PC-3 (cell line): Measurements from ENCODE around the gene JSRP1. TPM values are rescaled to one million over a fixed set of nuclear protein-coding genes. Genes with fewer than 3 reads are reported as not detected.

Source experiments
- ATAC-seq: fragments of 200-7000 bp; cut with Tn5 transposase; 2 replicates; pipeline ENCODE4 v1.9.1; 2020; ENCODE audit warnings: mild to moderate bottlenecking, moderate library complexity
- BruUV-seq: library from RNA; stranded (reverse); fragments of 400-500 nt; replicated peaks from 2 replicates; lab custom pipeline; 2021; lab: Mats Ljungman, UMichigan
- CTCF ChIA-PET: fragments of 300-600 bp; sonication (Branson Sonifier 250); formaldehyde crosslinking; loops from one replicate; lab custom pipeline; 2022; ENCODE audit warnings: antibody characterized with exemption; lab: Charles Lee
- POLR2A ChIA-PET: fragments of 300-600 bp; sonication (Branson Sonifier 250); formaldehyde crosslinking; loops from one replicate; lab custom pipeline; 2022; ENCODE audit warnings: antibody characterized with exemption; ENCODE audit not compliant: unreplicated experiment; lab: Charles Lee
- DNase-seq: peaks from one replicate; pipeline ENCODE4 v3.0.0-alpha.2; 2015
- H2AFZ ChIP-seq: fragments of 300-600 bp; sonication (generic); 2 replicates; pipeline ENCODE4 v1.6.0; 2016; ENCODE audit warnings: antibody characterized with exemption, low read length
- H3F3A ChIP-seq: fragments of 300-600 bp; sonication (generic); one replicate; pipeline ENCODE4 v1.6.0; 2017; ENCODE audit warnings: antibody characterized with exemption, low read length, control low read depth, mild to moderate bottlenecking; ENCODE audit not compliant: unreplicated experiment
- H3K27ac ChIP-seq: fragments of 300-600 bp; sonication (generic); 2 replicates; pipeline ENCODE4 v1.5.1; 2016; ENCODE audit warnings: mild to moderate bottlenecking, low read length
- H3K27me3 ChIP-seq: fragments of 300-600 bp; sonication (generic); 2 replicates; pipeline ENCODE4 v1.6.1; 2016; ENCODE audit warnings: low read length, mixed read lengths
- H3K36me3 ChIP-seq: fragments of 300-600 bp; sonication (generic); 2 replicates; pipeline ENCODE4 v1.6.1; 2016; ENCODE audit warnings: low read depth, mixed run types, low read length, mixed read lengths
- H3K4me1 ChIP-seq: fragments of 300-600 bp; sonication (generic); 2 replicates; pipeline ENCODE4 v1.5.1; 2016; ENCODE audit warnings: low read length; ENCODE audit not compliant: insufficient read depth
- H3K4me2 ChIP-seq: fragments of 300-600 bp; sonication (generic); 2 replicates; pipeline ENCODE4 v1.6.0; 2016; ENCODE audit warnings: low read length
- H3K4me3 ChIP-seq: fragments of 300-600 bp; sonication (generic); 2 replicates; pipeline ENCODE4 v1.5.1; 2016; ENCODE audit warnings: mild to moderate bottlenecking, low read length, mixed read lengths
- H3K79me2 ChIP-seq: fragments of 300-600 bp; sonication (generic); 2 replicates; pipeline ENCODE4 v1.6.1; 2017; ENCODE audit warnings: low read length, mixed read lengths
- H3K9ac ChIP-seq: fragments of 300-600 bp; sonication (generic); 2 replicates; pipeline ENCODE4 v1.6.0; 2016; ENCODE audit warnings: mild to moderate bottlenecking, low read length
- H3K9me2 ChIP-seq: fragments of 300-600 bp; sonication (generic); replicated peaks from 2 replicates; pipeline ENCODE4 v1.6.1; 2016; ENCODE audit warnings: mixed run types, low read length, mixed read lengths
- H3K9me3 ChIP-seq: fragments of 300-600 bp; sonication (generic); 2 replicates; pipeline ENCODE4 v1.6.1; 2016; ENCODE audit warnings: low read length, mixed read lengths
- H4K20me1 ChIP-seq: fragments of 300-600 bp; sonication (generic); 2 replicates; pipeline ENCODE4 v1.6.1; 2016; ENCODE audit warnings: low read length, mixed read lengths
- CTCF ChIP-seq: fragments of 300-600 bp; sonication (generic); conservative IDR thresholded peaks from 2 replicates; pipeline ENCODE4 v1.5.1; 2017; ENCODE audit warnings: antibody characterized with exemption, low read depth, mild to moderate bottlenecking, low read length
- EZH2 ChIP-seq: fragments of 300-600 bp; sonication (generic); IDR thresholded peaks from one replicate; pipeline ENCODE4 v1.6.1; 2017; ENCODE audit warnings: antibody characterized with exemption, mild to moderate bottlenecking, low read length; ENCODE audit not compliant: unreplicated experiment
- EZH2phosphoT487 ChIP-seq: fragments of 300-600 bp; sonication (generic); IDR thresholded peaks from 2 replicates; pipeline ENCODE4 v1.6.1; 2018; ENCODE audit warnings: mild to moderate bottlenecking, antibody characterized with exemption, low read length, borderline replicate concordance
- intact Hi-C: fragments of 100-400 bp; cut with micrococcal nuclease; formaldehyde crosslinking; loops from 2 replicates; pipeline ENCODE4 v1.9.0; 2023
- total RNA-seq: library from RNA; depleted of rRNA; stranded (reverse); fragments of >200 nt; gene quantifications from 2 replicates; pipeline ENCODE4 v1.2.3, GENCODE V29; 2014

The JSRP1 gene
- total RNA-seq, 1 experiment from 2014 or later = not detected

GRCh38 chr19:2269244-2270156, 13.3 kb upstream of the JSRP1 start:
- peak overlapping the region; percentile 81; the same call in 1 of the 2 replicates for H2AFZ ChIP-seq
- H4K20me1 ChIP-seq = peaks cover 36% of the 10 kb centered on the region
- intact Hi-C loops = loop anchor here (5.0 kb wide), 1 partner anchor 102 kb away; no protein-coding TSS in a partner anchor
- H3K79me2 ChIP-seq = peaks cover 50% of the 10 kb centered on the region
- H3K4me3 ChIP-seq = peak overlapping the region; percentile 99
- H3K36me3 ChIP-seq = peaks cover 10% of the 10 kb centered on the region; the same call in 1 of the 2 replicates
- DNase-seq = peak; percentile 91
- BruUV-seq = no TSS peak
- peaks cover 21% of the 10 kb centered on the region for H3K4me1 ChIP-seq
- peak overlapping the region; percentile 93 for H3K9ac ChIP-seq
- H3K9me3 ChIP-seq = no peaks in the 10 kb centered on the region
- no peak for TF ChIP-seq EZH2
- TF ChIP-seq EZH2phosphoT487 = no peak
- no peak for TF ChIP-seq CTCF
- POLR2A ChIA-PET = interaction anchor here (0.6 kb wide), 1 partner anchor 9 kb away, joined by 3 read pairs; no protein-coding TSS in a partner anchor
- ATAC-seq = peak; percentile 77
- H3K4me2 ChIP-seq = peak overlapping the region; percentile 81
- CTCF ChIA-PET = no interaction called here
- no peaks in the 10 kb centered on the region for H3K27me3 ChIP-seq
- H3K9me2 ChIP-seq = no peaks in the 10 kb centered on the region
- H3F3A ChIP-seq = no peaks in the 10 kb centered on the region
- H3K27ac ChIP-seq = peak overlapping the region; percentile 61; the same call in 1 of the 2 replicates

- peaks cover 43% of the 10 kb centered on the region for H3K79me2 ChIP-seq
- DNase-seq (no peak), ATAC-seq (no peak)
- BruUV-seq = no TSS peak
- peaks cover 21% of the 10 kb centered on the region for H3K4me1 ChIP-seq
- peak overlapping the region; percentile 65 for H3K9ac ChIP-seq
- no peaks in the 10 kb centered on the region for H3F3A ChIP-seq
- peaks cover 10% of the 10 kb centered on the region; the same call in 1 of the 2 replicates for H3K36me3 ChIP-seq
- intact Hi-C loops = no loop called here
- ChIA-PET POLR2A (no interaction called here), CTCF (no interaction called here)
- H3K4me3 ChIP-seq = peak overlapping the region; percentile 74
- no peak overlapping the region for H3K27ac ChIP-seq
- no peaks in the 10 kb centered on the region for H3K27me3 ChIP-seq
- peak overlapping the region; percentile 81 for H2AFZ ChIP-seq
- peaks cover 31% of the 10 kb centered on the region for H4K20me1 ChIP-seq
- H3K9me2 ChIP-seq = no peaks in the 10 kb centered on the region
- peak overlapping the region; percentile 81 for H3K4me2 ChIP-seq
- H3K9me3 ChIP-seq = no peaks in the 10 kb centered on the region
- TF ChIP-seq EZH2phosphoT487 = no peak
- TF ChIP-seq CTCF = no peak
- no peak for TF ChIP-seq EZH2
Measured at GRCh38 chr19:2268861-2269243, 12.6 kb upstream of the JSRP1 start.

GRCh38 chr19:2268480-2268830, 12.2 kb upstream of the JSRP1 start:
- peaks cover 31% of the 10 kb centered on the region for H4K20me1 ChIP-seq
- H3K36me3 ChIP-seq = peaks cover 10% of the 10 kb centered on the region; the same call in 1 of the 2 replicates
- ChIA-PET CTCF (no interaction called here), POLR2A (no interaction called here)
- H3K79me2 ChIP-seq = peaks cover 41% of the 10 kb centered on the region
- TF ChIP-seq EZH2 (no peak), EZH2phosphoT487 (no peak), CTCF (no peak)
- no peaks in the 10 kb centered on the region for H3K9me3 ChIP-seq
- BruUV-seq = TSS peak; percentile 85
- H3K9ac ChIP-seq = peak overlapping the region; percentile 65
- ATAC-seq (no peak), DNase-seq (no peak)
- peak overlapping the region; percentile 81 for H2AFZ ChIP-seq
- peak overlapping the region; percentile 81 for H3K4me2 ChIP-seq
- H3K4me3 ChIP-seq = peak overlapping the region; percentile 74
- no peaks in the 10 kb centered on the region for H3K9me2 ChIP-seq
- H3K27ac ChIP-seq = no peak overlapping the region
- H3K4me1 ChIP-seq = peaks cover 20% of the 10 kb centered on the region
- H3F3A ChIP-seq = no peaks in the 10 kb centered on the region
- H3K27me3 ChIP-seq = no peaks in the 10 kb centered on the region
- intact Hi-C loops = no loop called here
